GM19193 (cell line): Measurements from ENCODE around the gene OARD1.

Source experiments
- POLR2A ChIP-seq: IDR thresholded peaks from 4 replicates; pipeline ENCODE4 v1.6.1; 2011; ENCODE audit not compliant: insufficient read depth, insufficient read length; ENCODE audit errors: extremely low read depth

Gene OARD1

GRCh38 chr6:41042226-41043055 is 29.7 kb downstream of the OARD1 start, which contains the start of gene TSPO2:
Gene TSPO2, plus strand, starts transcription at chr6:41042467. Its CDS starts 519 bp downstream, at chr6:41042986.
- no peak for TF ChIP-seq POLR2A

GRCh38 chr6:41040940-41041536 is 31.1 kb downstream of the OARD1 start:
- no peak for TF ChIP-seq POLR2A

GRCh38 chr6:41040101-41040939 is 31.8 kb downstream of the OARD1 start:
- TF ChIP-seq POLR2A, result no peak

GRCh38 chr6:41039060-41039998 is 32.8 kb downstream of the OARD1 start, which contains the start of gene UNC5CL:
Gene UNC5CL, minus strand, starts transcription at chr6:41039221. Its CDS starts 4,147 bp downstream, at chr6:41035074.
- no peak for TF ChIP-seq POLR2A

- TF ChIP-seq POLR2A, result no peak
These were observed 34.0 kb downstream of the OARD1 start for GRCh38 chr6:41038205-41038604.

- TF ChIP-seq POLR2A, result no peak
These were observed 34.9 kb downstream of the OARD1 start for GRCh38 chr6:41037107-41037900.

GRCh38 chr6:41036601-41037000 is 35.6 kb downstream of the OARD1 start:
- TF ChIP-seq POLR2A, result no peak

GRCh38 chr6:41036186-41036585 is 36.0 kb downstream of the OARD1 start:
- TF ChIP-seq POLR2A, result no peak

- no peak for TF ChIP-seq POLR2A
These were observed 38.4 kb downstream of the OARD1 start for GRCh38 chr6:41033776-41034175.

- no peak for TF ChIP-seq POLR2A
These were observed 39.3 kb downstream of the OARD1 start for GRCh38 chr6:41032830-41033229.

- no peak for TF ChIP-seq POLR2A
These were observed 43.4 kb downstream of the OARD1 start for GRCh38 chr6:41028561-41029412.

GRCh38 chr6:41027799-41028560 is 44.2 kb downstream of the OARD1 start:
- TF ChIP-seq POLR2A, result peak; percentile 59
